Vagina (tissue), 2 donors: ENCODE results near the gene NEDD8. TPM values are rescaled to one million over a fixed set of nuclear protein-coding genes. Genes with fewer than 3 reads are reported as not detected.

ENCODE experiments used
- DNase-seq, 2 donors: peaks; one replicate each; pipeline ENCODE4 v3.0.0-alpha.2; 2017; ENCODE audit errors: extremely low spot score in 2 of 2
- H3K27ac ChIP-seq: fragments of 200-600 bp; sonication (generic); one replicate; pipeline ENCODE4 v1.5.1; 2019
- H3K27me3 ChIP-seq: fragments of 200-600 bp; sonication (generic); one replicate; pipeline ENCODE4 v1.5.1; 2019
- H3K36me3 ChIP-seq, 2 donors: fragments of 200-600 bp; sonication (generic); one replicate each; pipeline ENCODE4 v1.5.1; 2017 to 2019
- H3K4me1 ChIP-seq: fragments of 200-600 bp; sonication (generic); one replicate; pipeline ENCODE4 v1.5.1; 2019
- H3K4me3 ChIP-seq, 2 donors: fragments of 200-600 bp; sonication (generic); 1 replicate in 1 of 2; 2 replicates in 1 of 2; pipeline ENCODE4 v1.5.1; 2016 to 2019
- H3K9me3 ChIP-seq: fragments of 200-600 bp; sonication (generic); one replicate; pipeline ENCODE4 v1.5.1; 2019
- CTCF ChIP-seq, 3 experiments: fragments of 450-650 bp in 2 of 3; fragments of 200-600 bp in 1 of 3; sonication (generic) in 1 of 3; IDR thresholded peaks; one replicate each; pipeline ENCODE4 v1.5.1; 2017 to 2019; ENCODE audit warnings: antibody characterized with exemption in 3 of 3, mild to moderate bottlenecking in 2 of 3, moderate library complexity in 2 of 3
- POLR2A ChIP-seq, 2 donors: fragments of 450-650 bp; IDR thresholded peaks; one replicate each; pipeline ENCODE4 v1.6.1; 2017; ENCODE audit warnings: antibody characterized with exemption in 2 of 2, mild to moderate bottlenecking in 2 of 2, moderate library complexity in 2 of 2
- POLR2AphosphoS5 ChIP-seq, 2 donors: sonication (generic); formaldehyde crosslinking; IDR thresholded peaks; one replicate each; pipeline ENCODE4 v1.9.0; 2017; ENCODE audit warnings: antibody characterized with exemption in 2 of 2, mild to moderate bottlenecking in 2 of 2, low read depth in 1 of 2; ENCODE audit not compliant: insufficient read depth in 1 of 2
- intact Hi-C: fragments of 100-400 bp; cut with DNase I; formaldehyde crosslinking; loops from one replicate; pipeline ENCODE4 v1.15.1; 2023
- total RNA-seq: library from RNA; depleted of rRNA; stranded (reverse); fragments of >200 nt; gene quantifications from one replicate; pipeline ENCODE4 v1.2.3, GENCODE V29; 2016

NEDD8 gene
- total RNA-seq, 1 donor from 2014 or later: 140 TPM

DNA sequence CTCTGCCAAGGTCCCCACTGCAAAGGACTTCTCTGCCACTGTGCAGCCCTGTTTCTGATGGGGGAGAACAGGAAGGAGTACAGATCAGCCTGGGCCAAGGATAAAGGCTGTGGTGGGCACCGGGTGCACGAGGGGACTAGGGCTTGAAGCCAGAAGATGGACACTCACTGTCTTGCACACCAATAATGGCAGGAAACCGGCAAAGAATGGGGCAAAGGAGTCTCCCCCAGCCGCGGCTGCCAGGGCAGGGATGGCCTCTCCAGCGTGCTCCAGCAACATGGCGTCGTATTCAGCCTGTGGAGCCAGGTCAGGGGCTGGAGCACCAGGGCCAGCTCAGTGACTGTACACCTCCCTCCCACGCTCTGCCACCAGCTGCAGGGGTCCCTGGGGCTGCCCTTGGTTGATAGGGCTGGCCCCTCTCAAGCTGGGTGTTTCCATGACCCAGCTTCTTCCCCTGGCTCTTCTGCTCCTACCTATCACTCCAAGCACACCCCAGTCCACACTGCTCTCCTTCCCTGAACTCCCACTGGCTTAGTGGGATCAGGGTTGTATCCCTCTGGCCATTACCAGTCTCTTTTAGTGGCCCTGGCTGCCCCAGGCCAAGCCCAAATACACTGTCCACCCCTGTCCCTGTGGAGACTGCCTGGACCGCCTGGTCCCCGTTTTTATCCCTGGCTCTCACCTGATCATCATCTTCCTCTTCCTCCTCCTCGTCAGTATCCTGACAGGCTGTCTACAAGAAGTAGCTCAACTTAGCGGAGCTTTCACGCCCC is 49.9 kb downstream of the NEDD8 start:
- Histone ChIP-seq H3K27ac (no peak overlapping the region), H3K9me3 (no peaks in the 10 kb centered on the region), H3K4me3 (no peak overlapping the region), H3K27me3 (no peaks in the 10 kb centered on the region), H3K4me1 (peaks cover 16% of the 10 kb centered on the region), H3K36me3 (peaks cover 0 to 40% of the 10 kb centered on the region in 2 donors)
- no peak for TF ChIP-seq POLR2A (IDR thresholded peaks at IDR 0.05)
- TF ChIP-seq POLR2AphosphoS5 (IDR thresholded peaks at IDR 0.05; ENCODE audit: insufficient read depth in 1 of 2, low read depth in 1 of 2): no peak
- no peak for TF ChIP-seq CTCF (IDR thresholded peaks at IDR 0.05)
- intact Hi-C loops: no loop called here
- DNase-seq: no peak

DNA sequence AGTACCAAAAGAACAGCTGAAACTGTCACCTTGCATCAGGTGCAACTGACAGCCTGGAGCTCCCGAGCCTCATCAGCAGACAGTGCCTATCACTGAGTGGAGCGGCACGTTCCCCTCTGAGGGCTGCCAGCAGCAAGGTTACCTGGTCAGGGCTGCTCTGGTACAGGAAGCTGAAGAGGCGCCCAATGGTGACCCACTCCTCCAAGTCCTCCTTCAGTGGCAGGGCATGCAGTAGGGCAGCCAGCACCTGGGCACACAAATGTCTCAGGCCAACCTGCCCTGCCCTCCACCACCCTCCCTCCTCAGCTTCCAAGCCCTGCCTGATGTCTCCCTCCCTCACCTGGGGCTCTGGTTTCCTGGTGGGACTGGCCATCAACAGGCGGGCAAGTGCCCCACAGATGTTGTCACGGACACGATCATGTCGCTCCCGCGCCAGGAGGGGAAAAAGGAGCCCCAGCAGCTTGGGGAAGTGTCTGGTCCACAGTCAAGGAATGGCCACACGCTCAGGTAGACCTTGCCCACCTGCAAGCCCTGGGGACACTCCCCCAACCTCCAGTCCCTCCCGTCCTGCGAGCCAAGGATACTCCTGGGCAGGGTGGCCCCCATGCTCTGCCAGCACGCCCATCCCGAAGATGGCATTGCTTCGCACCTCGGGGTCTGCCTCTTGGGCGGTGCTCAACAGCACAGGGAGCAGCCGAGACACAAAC is 50.6 kb downstream of the NEDD8 start:
- peaks cover 14% of the 10 kb centered on the region for H3K4me1 ChIP-seq
- H3K27me3 ChIP-seq: no peaks in the 10 kb centered on the region
- no peak overlapping the region for H3K27ac ChIP-seq
- no peak for DNase-seq
- H3K9me3 ChIP-seq: no peaks in the 10 kb centered on the region
- intact Hi-C loops: no loop called here
- no peak overlapping the region for H3K4me3 ChIP-seq
- H3K36me3 ChIP-seq: peaks cover 0 to 40% of the 10 kb centered on the region in 2 donors
- no peak for TF ChIP-seq POLR2AphosphoS5 (IDR thresholded peaks at IDR 0.05; ENCODE audit: insufficient read depth in 1 of 2, low read depth in 1 of 2)
- TF ChIP-seq CTCF (IDR thresholded peaks at IDR 0.05): no peak
- no peak for TF ChIP-seq POLR2A (IDR thresholded peaks at IDR 0.05)

GRCh38 chr14:24179961-24180796 is 52.0 kb downstream of the NEDD8 start:
- Histone ChIP-seq H3K27me3 (no peaks in the 10 kb centered on the region), H3K27ac (peak overlapping the region; percentile 86), H3K36me3 (peaks cover 0 to 29% of the 10 kb centered on the region in 2 donors), H3K9me3 (no peaks in the 10 kb centered on the region), H3K4me1 (peaks cover 14% of the 10 kb centered on the region), H3K4me3 (no peak overlapping the region)
- intact Hi-C loops: no loop called here
- DNase-seq: no peak
- TF ChIP-seq POLR2A (IDR thresholded peaks at IDR 0.05) (no peak), POLR2AphosphoS5 (IDR thresholded peaks at IDR 0.05; ENCODE audit: insufficient read depth in 1 of 2, low read depth in 1 of 2) (peak in 1 of 2 donors; percentile 52)

- H3K27me3 ChIP-seq: no peaks in the 10 kb centered on the region
- intact Hi-C loops: no loop called here
- no peak for DNase-seq
- peak overlapping the region; percentile 86 for H3K27ac ChIP-seq
- peaks cover 0 to 22% of the 10 kb centered on the region in 2 donors for H3K36me3 ChIP-seq
- H3K4me3 ChIP-seq: no peak overlapping the region
- TF ChIP-seq POLR2AphosphoS5 (IDR thresholded peaks at IDR 0.05; ENCODE audit: insufficient read depth in 1 of 2, low read depth in 1 of 2) (peak in 1 of 2 donors; percentile 27), POLR2A (IDR thresholded peaks at IDR 0.05) (no peak), CTCF (IDR thresholded peaks at IDR 0.05) (no peak)
- no peaks in the 10 kb centered on the region for H3K9me3 ChIP-seq
- peaks cover 14% of the 10 kb centered on the region for H3K4me1 ChIP-seq
Observed at GRCh38 chr14:24179294-24179960, 52.7 kb downstream of the NEDD8 start.
